LoVo (cell line): Measurements from ENCODE around the gene P2RX3.
"Not testable (repeated sequence)": the region's sequence is repeated elsewhere in the genome, so short reads cannot be mapped to it uniquely, and the experiment has no call there.

Experiments used
- DNase-seq: peaks from one replicate; pipeline ENCODE4 v3.0.0-alpha.2; 2016; ENCODE audit warnings: low spot score

P2RX3 gene

DNA sequence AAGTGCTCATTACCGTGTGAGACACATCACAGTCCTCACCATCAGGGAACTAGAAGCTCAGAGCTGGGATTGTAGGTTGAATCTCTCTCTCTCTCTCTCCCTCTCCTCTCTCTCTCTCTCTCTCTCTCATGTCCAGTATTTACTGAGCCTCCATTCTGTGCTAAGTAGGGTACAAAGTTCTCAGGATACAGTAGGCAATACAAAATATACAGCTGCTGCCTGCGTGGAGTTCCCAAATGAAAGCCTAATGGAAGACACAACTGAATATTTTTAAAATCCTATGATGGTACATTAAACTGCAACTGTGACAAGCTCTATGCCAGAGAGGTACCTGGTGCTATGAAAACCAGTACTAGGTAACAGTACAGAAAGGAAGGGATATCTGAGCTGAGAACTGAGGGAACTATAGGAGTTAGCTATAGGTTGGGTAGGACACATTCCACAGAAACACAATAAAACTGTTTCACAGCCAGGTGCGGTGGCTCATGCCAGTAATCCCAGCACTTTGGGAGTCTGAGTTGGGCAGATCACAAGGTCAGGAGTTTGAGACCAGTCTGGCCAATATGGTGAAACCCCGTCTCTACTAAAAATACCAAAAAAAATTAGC lies 61.9 kb downstream of the P2RX3 start:
- no peak for DNase-seq

DNA sequence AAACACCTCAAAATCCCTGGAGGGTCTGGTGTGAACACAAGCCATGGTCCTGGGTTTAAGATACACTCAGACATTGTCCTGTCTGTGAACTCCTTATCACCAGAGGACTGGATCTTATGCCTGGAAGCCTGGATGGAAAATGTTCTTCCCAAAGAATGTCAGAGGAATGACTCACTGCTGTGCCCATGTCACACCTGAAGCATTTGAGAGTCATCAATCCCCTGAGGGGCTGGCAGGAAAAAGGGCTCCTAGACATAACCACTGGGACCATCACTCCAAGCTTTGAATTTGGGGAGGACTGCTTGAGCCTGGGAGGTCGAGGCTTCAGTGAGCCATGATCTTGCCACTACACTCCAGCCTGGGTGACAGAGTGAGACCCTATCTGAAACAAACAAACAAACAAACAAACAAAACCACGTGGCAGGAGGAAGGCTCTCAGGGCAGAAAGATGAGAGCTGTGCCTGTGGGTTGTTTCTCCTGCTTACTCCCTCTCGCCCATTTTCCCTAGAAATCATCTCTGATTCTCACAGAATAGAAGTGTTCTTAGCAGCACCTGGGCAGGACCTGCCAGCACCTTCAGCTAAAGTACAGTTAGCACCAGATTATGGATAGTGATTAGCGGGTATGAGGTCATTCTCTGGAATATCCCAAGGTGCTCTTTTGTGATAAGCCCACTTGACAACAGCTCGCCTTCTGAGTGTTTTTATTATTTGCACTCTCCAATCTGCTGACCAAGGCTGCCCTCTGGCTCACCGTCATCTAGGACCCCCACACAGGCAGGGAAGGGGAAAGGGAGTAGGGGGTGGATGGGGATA lies 64.2 kb downstream of the P2RX3 start:
- DNase-seq: peak; percentile 34

DNA sequence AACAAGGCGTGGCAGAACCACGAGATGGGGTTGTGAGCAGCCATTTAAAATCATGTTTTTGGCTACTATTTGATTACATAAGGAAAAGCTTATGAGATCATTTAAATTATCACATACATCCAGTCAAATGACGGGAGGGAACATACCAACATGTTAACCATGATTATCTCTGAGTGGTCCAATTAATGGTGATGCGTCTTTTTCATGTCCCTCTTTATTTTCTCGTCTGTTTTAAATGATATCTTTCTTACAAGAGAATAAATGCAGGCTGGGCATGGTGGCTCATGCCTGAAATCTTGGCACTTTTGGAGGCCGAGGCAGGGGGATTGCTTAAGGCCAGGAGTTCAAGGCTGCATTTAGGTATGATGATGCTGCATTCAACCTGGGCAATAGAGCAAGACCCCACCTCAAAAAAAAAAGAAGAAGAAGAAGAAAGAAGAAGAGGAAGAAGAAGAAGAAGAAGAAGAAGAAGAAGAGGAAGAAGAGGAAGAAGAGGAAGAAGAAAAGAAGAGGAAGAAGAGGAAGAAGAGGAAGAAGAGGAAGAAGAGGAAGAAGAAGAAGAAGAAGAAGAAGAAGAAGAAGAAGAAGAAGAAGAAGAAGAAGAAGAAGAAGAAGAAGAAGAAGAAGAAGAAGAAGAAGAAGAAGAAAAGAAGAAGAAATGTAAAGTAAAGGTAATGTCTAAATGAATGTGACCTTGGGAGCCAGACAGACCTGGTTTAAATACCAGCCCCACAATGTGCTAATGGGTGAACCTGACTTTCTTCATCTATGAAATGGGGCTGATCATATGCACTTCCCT lies 65.0 kb downstream of the P2RX3 start:
- DNase-seq: not testable (repeated sequence)

DNA sequence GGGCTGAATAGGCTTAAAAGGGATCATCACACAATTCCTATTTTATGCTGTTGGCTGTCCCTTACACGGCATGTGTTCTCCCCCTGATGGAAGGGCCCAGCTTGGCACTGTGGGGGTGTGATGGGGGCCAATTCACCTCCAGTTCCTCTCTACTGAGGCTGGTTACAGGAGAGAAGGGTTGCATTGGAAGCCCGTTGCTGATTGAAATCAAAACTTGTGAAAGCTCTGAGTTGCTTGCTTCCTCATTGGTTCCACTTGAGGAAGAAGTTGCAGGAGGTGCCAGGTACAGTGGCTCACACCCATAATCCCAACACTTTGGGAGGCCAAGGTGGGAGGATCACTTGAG lies 65.6 kb downstream of the P2RX3 start:
- DNase-seq: no peak

DNA sequence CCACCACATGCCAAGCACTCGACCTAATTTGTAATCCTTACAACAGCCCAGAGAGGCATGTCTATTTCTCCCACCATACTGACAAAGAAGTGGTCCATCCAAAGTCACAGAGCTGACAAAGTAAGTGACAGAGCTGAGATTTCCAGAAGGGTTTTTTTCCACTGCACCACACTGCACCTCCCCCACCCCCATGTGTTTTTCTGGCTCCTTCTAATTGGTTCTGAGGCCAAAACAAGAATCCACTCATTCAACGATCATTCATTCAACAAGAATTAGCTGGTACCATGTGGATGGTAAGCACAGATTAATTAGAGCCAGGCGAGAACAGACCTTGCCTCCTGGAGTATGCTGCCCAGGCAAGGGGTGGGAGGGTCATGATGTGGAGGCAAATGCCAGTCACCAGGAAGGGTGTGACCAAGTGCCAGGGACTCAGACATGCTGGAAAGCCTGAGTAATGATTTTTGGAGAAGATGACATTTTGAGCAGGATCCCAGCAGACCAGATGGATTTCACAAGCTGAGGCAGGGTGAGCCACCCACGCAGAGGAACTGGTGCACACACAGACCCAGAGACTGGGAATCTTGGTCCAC lies 67.2 kb downstream of the P2RX3 start:
- DNase-seq: no peak

DNA sequence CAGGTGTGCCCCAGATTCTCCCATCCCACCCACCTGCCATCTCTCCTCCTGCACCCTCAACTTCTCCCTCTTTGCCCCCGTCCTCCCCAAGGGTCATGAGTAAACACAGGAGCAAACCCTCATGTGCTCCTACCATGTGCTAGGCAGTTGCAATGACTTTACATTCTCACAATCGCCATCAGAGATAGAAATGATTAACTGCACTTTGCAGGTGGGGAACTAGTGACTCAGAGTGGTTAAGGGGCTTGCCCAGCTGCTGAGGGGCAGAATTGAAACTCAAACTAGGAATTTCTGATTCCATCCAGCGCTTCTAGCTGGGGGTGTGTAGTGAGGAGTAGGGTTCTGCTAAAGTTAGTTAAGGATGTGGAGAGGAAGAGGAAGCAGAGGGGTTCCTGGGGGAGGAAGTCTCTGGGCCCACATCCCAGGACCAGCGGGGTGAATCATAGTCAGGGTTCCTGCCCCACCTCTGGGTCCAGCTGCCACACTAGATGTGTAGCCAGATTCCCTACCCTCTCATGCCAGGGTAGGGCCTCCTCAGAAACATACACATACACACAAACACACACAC lies 68.3 kb downstream of the P2RX3 start:
- DNase-seq: no peak

DNA sequence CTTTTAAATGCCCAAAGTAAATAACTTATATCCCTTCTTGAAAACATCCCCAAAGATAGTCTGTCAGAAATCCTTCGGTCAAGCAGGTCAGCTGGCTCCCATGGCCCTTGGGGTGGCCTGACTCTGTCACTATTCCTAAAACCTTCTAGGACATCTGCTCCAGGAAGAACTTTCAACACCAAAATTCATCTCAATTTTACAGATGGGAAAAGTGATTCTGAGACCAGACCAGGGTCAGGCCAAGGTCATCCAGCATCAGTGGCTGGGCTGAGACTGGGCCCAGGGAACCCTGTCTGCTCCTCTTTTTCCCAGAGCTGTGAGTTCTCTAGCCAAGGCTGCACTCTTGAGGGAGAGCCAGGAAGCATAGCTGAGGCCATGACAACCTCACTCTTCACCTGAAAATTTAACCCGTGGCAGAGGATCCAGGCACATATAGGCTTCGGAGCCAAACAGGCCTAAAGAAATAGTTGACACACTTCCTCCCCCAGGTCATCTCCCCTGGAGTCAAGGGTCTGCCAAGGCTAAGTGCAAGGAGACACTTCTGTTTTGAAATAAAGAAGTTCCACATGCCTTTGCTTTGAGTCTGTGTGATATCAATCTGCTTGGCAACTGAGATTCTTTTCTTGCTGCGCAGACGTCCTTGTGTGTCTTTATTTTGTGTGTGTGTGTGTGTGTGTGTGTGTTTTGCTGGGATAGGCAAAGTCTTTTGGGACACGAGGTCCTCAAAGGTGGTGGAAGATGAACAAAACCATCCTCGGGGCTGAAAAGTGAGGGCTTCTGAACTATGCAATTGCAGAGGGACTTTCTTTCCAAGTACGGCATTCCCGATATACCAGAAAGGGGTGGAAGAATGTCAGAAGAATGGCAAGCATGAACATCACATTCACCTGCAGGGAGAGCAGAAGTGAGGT lies 69.1 kb downstream of the P2RX3 start:
- no peak for DNase-seq

DNA sequence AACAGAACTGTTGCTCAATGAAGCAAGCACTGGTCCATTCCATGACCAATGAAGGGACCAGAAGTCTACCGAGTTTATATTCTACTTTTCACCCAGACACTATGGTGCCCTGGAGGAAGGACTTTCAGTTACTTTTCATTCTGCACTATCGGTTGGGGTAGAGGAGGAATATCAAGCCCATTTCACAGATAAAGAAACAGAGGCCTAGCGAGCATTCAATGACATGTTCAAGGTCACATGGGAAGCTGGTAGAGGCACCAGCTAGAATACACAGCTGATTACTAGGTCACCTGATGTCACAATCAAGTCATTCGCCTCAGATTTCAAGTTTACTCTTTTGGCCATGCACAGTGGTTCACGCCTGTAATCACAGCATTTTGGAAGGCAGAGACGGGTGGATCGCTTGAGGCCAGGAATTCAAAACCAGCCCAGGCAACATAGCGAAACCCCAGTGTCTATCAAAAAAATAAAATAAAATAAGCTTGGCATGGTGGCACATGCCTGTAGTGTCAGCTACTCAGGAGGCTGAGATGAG lies 69.9 kb downstream of the P2RX3 start:
- DNase-seq: no peak

DNA sequence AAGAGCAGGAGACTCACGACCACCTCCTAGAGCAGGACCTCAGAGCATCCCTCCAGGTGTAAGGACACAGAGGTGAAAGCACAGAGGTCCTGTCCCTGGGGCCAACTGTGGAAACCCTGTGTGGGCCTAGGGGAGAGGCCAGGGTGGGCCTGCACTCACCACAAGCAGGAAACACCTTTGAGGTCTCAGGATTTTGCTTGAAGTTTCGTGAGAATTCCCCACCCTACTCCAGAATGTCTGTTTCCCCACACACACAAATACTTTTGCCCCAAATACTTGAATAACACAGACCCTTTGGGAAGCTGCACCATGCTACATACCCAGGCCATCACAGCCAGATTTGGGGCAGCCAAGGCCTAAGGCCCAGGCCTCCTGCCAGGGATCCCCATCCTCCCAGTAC lies 70.6 kb downstream of the P2RX3 start:
- no peak for DNase-seq

DNA sequence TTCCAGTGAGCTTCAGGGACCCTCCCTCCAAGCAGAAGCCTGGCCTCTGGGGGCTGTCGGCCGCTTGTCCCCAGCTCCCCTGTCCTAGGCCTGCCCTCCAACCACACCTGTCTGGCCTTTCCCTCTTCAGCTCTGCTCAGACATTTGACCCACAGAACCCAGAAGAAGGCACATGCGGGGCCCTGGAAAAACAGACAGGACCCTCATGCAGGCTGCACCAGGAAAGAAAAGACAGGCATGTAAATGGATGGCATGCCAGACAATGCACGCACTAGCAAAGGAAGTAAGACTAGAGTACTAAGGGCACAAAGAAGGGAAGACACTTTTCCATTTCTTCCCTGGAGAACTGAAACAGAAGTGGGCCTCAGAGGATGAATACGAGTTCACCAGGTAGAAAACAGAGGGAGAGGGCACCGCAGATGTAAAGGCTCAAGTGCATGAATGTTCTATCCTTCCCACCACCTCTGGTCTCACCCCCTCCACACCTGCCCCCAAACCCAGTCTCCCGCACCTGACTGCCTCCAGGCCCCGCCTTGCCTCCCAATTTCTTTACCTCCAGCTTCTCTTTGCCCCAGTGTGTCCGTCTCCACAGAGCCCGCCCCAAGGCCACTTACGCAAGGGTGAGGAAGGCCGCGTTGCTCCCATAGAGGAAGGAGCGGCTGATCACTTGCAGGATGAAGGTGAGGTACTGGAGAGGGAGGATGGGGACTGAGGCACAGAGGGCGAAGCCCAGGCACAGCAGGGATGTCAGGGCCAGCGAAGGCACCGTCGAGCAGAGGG lies 71.4 kb downstream of the P2RX3 start:
- no peak for DNase-seq

DNA sequence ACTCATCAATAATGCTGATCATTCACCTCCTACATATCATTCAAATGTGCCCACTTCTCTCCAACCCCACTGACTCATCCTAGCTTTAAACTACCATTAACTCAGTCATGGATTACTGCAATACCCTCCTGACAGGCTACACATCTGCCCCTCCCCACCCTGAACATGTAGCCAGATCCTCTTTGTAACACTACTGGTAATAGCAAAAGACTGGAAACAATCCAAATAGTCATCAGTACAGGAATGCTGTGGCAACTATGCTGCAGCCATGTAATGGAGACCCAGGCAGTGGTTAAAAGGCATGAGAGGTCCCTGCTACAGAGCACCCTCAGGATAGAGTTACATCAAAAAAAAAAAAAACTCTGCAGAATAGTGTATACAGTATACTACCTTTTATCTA lies 72.1 kb downstream of the P2RX3 start:
- DNase-seq: no peak

DNA sequence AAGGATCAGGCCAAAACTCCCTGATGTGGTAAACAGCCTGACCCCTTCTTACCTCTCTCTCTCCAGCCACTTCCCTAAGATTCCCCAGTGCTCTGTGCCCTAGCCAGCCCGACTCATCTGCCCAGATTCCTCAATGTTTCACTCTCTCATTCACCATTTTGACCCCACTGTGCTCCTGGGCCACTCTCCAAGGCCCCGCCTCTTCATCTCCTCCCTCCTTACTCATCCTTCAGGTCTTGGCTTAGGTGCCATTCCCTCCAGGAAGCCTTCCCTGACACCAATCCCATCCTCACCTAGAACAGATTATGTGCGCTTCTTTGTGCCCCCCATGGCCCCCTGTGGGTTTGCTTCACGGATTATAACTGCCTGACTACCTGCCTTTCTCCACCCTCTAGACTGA lies 75.5 kb downstream of the P2RX3 start:
- DNase-seq: no peak

DNA sequence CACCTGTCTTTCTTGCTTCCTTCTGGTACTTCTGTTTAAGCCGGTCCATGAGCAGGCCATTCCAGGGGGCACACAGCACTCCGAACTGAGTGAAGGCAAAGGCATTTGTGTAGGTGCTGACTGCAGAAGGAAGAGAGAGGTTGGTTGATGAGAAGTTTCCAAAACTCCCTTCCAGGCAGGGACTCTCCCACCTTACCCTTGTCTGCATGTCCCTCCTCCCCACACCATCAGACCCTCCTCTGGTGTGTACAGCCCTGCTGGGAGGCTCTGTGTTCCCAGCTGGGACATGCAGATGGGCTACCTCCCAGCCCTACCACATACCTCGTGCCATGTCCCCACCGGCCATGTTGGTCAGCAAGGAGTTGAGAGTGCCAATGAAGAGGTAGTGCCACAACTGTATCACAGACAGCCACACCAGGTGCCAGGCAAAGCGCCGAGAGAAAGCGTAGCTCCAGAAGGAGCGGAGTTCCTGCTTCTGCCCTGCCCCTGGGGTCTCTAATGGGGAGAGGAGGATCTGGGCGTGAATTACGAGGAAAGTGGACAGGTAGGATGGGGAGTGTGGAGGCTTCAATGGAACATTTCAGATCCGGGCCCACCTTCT lies 76.6 kb downstream of the P2RX3 start:
- no peak for DNase-seq

DNA sequence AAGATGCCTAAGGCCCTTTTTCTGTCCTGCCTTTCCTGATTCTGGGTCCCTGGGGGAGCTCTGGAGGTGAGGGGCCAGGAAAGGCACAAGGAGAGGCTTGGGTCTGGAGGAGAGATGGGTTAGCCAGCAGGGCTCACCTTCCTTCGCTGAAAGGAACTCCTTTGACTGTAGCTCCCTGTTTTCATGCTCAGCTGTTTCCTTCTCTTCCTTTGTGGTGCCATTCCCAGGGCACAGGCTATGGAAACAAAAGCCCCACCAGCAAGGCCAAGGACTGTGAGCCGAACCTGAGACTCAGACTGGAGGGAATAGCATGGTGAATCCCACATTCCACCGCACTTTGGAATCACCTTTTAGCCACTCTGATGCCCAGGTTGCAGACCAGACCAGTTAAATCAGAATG lies 78.3 kb downstream of the P2RX3 start:
- no peak for DNase-seq

DNA sequence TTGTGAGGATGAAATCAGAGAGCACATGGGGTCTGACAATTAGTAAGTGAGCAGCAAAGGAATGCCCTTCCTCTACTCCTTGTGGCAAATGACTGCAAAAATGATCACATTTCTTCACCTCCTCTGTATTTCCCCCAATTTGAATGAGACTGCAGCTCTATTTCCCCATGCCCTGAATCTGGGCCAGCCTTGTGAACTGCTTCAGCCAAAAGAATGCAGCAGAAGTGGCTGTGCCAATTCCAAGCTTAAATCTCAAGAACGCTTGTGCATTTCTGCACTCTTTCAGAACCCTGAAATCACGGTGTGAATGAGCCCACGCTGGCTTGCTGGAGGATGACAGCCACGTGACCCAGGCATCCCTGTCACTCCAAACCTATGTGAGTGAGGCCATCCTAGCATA lies 78.9 kb downstream of the P2RX3 start:
- DNase-seq: no peak

DNA sequence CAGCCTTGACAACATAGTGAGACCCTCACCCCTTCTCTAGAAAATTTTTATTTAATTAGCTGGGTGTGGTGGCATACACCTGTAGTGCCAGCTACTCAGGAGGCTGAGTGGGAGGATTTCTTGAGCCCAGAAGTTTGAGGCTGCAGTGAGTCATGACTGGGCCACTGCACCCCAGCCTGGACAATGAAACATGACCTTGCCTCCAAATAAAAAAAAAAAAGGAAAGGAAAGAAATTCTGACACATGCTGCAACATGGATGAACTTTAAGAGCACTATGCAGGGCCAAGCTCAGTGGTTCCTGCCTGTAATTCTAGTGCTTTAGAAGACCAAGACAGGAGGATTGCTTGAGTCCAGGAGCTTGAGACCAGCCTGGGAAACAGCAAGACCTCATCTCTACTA lies 80.0 kb downstream of the P2RX3 start:
- no peak for DNase-seq

DNA sequence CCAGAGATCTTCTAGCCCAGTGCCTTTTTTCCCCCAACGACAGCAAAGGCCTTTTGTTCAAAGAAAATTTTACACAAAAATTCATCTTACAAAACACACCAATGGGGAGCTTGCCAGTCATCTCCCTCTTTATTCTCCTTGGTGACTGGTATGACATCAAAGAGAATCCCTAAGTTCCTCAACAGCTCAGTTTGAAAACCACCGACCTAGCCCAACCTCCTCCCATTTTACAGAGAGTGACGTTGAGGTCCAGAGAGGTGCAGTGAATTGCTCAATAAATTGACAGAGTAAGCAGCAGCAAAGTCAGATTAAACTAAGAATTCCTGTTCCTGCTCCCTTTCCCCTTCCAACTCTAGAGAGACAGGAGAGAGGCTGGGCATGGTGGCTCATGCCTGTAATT lies 81.0 kb downstream of the P2RX3 start:
- DNase-seq: no peak

DNA sequence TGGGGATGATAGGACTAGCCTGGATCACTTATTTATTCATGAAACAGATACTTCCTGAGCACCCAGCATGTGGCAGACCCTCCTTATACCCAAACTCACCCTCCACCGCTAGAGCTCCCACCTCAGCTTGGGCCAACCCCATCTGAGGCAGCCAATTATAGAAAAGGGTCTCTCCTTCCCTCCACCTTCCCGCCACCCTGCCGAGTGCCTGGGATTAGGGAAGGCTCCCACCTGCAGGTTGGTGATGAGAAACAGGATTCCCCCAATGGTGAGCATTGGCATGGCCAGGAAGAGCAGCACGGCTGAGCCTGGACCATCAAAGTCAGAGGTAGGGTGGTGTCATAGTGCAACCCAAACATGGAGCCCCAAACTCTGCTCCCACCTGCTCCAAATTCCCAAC lies 82.9 kb downstream of the P2RX3 start:
- no peak for DNase-seq

DNA sequence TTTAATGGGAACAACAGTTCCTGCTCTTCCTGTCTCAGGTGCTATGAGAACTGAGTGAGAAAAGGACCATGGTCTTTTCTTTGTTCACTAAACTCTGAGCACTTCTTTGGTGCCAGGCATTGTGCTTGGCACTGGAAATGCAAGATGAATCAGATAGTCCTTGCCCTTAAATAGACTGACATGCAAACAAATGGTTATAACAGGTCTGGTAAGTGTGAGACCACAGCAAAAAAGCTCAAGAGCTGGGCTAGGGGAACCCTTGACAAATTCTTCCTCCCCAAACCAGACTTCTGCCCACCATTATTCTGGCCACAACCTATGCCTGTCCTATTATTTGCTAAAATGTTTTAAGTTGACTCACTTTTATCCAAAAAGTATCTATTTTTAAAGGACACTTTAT lies 83.7 kb downstream of the P2RX3 start:
- DNase-seq: no peak
